Fibroblast of upper back skin (primary cell): ENCODE measurements around the gene LRRFIP2.
"Not testable (repeated sequence)": the region's sequence is repeated elsewhere in the genome, so short reads cannot be mapped to it uniquely, and the experiment has no call there.

Experiments
- DNase-seq: peaks from one replicate; pipeline ENCODE4 v3.0.0-alpha.2; 2013

Gene LRRFIP2, protein sequence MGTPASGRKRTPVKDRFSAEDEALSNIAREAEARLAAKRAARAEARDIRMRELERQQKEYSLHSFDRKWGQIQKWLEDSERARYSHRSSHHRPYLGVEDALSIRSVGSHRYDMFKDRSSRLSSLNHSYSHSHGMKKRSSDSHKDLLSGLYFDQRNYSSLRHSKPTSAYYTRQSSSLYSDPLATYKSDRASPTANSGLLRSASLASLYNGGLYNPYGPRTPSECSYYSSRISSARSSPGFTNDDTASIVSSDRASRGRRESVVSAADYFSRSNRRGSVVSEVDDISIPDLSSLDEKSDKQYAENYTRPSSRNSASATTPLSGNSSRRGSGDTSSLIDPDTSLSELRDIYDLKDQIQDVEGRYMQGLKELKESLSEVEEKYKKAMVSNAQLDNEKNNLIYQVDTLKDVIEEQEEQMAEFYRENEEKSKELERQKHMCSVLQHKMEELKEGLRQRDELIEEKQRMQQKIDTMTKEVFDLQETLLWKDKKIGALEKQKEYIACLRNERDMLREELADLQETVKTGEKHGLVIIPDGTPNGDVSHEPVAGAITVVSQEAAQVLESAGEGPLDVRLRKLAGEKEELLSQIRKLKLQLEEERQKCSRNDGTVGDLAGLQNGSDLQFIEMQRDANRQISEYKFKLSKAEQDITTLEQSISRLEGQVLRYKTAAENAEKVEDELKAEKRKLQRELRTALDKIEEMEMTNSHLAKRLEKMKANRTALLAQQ

GRCh38 chr3:37174532-37175126, at the start of gene LRRFIP2:
Gene LRRFIP2 (minus strand): TSS chr3:37174582. CDS start chr3:37148983, 25,599 bp downstream.
- DNase-seq = peak; percentile 83

DNA sequence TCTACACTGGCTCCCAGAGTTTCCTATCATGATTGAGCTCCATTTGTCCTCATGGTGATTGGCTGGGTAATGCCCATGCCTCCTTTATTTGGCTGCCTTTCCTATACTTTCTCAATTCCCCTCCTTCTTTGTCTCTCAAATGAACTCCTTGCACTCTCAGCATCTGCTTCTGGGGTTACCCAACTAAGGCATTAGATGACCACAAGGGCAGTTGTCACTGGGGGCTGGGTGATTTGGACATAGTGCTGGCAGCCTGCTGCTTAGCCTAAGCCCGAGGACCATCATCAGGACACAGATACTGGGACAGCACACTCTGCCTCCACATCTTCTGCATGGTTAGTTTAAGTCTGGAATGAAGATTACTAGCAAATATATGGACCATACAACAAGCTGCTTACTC, 49.2 kb upstream of the LRRFIP2 start:
- no peak for DNase-seq

DNA sequence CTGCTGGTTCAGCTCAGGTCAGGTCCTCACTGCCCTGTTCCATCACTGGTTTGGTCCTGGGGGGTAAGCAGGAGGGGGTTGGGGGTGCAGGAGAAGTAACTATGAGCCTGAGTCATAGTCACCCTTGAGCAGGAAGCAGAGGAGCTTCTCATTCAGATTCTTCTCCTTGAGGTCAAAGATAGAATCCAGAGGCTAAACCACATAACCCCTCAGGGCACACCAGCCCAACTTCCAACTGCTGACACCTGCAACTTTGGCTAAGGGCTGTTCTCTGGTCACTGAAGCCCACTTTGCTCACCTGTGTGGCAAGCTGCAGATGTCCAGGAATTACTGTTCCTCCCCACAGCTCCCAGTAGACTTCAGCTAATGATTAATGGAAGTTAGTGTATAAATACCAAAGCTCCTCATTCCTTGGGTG, 48.8 kb upstream of the LRRFIP2 start:
- peak; percentile 36 for DNase-seq

GRCh38 chr3:37222542-37222941, 48.2 kb upstream of the LRRFIP2 start:
- not testable (repeated sequence) for DNase-seq

- DNase-seq = peak; percentile 82
These were observed 47.0 kb upstream of the LRRFIP2 start for GRCh38 chr3:37221407-37221806.

- DNase-seq = no peak
These were observed 44.9 kb upstream of the LRRFIP2 start for GRCh38 chr3:37219266-37219665.

DNA sequence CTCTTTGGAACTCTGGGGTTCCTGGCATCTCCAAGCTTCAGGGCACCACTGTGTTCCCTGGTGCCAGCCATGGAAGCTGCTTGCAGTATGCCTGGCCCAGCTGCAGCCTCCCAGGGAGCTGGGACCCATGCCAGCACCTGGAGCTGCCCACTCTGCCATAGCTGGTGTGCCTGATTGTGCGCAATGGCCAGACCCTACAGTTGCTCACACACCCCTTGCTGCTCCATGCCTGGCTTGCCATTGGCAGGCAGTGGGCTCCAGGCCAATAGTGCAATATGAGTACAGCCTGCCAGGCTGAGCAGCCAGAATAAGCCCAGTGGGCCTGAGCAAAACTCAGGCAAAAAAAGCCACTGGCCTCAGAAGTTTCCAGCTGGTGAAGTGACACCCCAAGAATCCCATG, 43.8 kb upstream of the LRRFIP2 start:
- no peak for DNase-seq

DNA sequence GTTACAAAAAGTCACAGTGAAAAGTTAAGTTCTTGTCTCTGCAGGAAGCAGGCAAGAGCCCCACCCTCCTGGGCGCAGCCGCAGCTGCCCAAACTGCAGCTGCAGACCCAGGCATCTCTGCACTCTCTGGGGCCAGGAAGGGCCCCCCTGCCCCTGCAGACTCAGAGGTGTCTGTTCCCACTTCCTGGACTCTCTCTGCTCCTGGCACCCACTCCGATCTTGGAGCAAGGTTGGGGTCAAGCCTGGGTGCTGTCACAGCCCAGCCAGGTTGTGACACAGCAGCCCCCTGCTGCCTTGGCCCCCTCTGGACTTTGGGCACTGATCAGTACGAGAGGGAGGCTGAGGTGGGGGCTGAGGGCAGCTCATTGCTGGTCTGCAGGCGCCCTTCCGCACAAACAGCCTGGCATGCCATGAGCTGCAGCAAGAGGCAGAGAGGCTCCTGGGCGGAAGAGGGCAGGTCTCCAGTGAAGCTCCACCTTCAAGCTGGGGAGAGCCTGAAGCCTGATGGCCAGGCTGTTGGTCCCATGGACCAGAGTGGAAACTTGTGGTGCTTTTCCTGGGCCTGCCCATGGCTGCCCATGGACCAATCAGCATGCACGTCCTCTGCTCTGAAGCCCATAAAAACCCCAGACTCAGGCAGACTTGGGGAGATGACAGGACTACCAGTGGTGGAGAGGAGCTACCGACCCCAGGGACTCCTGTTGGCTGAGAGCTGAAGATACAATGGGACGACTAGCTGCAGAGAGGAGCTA, 42.9 kb upstream of the LRRFIP2 start:
- DNase-seq = no peak

GRCh38 chr3:37216597-37217097, 42.3 kb upstream of the LRRFIP2 start:
- DNase-seq = no peak

DNA sequence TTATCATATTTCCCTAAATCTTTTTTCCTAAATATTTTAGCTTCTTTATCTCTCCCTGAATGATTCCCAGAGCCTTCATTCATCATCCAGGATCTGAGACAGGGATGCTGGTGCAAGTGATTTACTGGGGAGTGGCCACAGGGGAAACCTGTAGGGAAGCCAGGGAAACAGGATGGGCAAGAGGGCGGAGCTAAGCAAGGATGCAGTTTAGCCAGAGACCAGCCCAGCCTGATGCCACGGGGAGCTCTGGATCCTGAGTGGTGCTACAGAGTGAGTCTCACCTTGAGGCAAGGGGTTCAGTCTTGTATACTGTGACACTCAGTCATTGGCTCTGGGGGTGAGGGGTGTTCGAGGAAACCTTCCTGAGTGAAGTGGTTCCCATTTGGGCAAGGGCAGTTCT, 39.7 kb upstream of the LRRFIP2 start:
- DNase-seq = no peak

GRCh38 chr3:37210230-37210629, 35.8 kb upstream of the LRRFIP2 start:
- no peak for DNase-seq

- not testable (repeated sequence) for DNase-seq
These were observed 34.2 kb upstream of the LRRFIP2 start for GRCh38 chr3:37208576-37208975.

DNA sequence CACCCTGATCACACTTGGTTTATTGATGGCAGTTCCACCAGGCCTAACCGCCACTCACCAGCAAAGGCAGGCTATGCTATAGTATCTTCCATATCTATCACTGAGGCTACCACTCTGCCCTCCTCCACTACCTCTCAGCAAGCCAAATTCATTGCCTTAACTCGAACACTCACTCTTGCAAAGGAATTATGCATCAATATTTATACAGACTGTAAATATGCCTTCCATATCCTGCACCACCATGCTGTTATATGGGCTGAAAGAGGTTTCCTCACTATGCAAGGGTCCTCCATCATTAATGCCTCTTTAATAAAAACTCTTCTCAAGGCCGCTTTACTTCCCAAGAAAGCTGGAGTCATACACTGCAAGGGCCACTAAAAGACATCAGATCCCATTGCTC, 33.6 kb upstream of the LRRFIP2 start:
- DNase-seq = not testable (repeated sequence)

DNA sequence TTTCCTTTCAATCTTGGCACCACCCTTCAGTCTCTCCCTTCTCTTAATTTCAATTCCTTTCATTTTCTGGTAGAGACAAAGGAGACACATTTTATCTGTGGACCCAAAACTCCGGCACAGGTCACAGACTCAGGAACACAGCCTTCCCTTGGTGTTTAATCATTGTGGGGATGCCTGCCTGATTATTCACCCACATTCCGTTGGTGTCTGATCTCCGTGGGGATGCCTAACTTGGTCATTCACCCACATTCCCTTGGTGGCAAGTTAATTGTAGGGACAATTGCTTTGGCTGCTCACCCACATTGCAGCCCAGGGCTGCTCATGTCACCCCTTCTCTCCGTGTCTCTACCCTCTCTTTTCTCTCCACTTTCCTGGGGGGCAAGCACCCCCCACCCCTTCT, 31.7 kb upstream of the LRRFIP2 start:
- peak; percentile 75 for DNase-seq

GRCh38 chr3:37204314-37204713, 29.9 kb upstream of the LRRFIP2 start:
- no peak for DNase-seq

- no peak for DNase-seq
These were observed 27.7 kb upstream of the LRRFIP2 start for GRCh38 chr3:37202035-37202434.

GRCh38 chr3:37200141-37200540, 25.8 kb upstream of the LRRFIP2 start:
- no peak for DNase-seq

- DNase-seq = peak; percentile 73
These were observed 24.6 kb upstream of the LRRFIP2 start for GRCh38 chr3:37198996-37199395.

DNA sequence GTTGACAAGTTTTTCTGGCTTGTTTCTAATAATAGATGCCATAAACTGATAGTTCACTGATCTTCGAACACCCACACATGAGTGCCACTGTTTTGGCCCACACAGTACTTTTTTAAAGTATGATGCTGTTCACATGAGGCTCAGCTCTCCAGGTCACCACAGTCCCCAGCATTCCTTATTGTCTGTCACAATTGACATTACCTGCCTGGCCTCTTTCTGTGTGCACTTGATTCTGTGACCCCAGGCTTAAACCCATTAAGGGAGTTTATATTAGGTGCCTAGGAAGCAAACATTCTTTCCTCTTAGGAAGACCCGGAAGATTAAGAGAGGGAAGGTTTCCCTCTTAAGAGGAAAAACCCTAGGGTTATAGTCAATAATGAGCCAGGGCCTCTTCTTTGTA, 24.2 kb upstream of the LRRFIP2 start:
- no peak for DNase-seq

DNA sequence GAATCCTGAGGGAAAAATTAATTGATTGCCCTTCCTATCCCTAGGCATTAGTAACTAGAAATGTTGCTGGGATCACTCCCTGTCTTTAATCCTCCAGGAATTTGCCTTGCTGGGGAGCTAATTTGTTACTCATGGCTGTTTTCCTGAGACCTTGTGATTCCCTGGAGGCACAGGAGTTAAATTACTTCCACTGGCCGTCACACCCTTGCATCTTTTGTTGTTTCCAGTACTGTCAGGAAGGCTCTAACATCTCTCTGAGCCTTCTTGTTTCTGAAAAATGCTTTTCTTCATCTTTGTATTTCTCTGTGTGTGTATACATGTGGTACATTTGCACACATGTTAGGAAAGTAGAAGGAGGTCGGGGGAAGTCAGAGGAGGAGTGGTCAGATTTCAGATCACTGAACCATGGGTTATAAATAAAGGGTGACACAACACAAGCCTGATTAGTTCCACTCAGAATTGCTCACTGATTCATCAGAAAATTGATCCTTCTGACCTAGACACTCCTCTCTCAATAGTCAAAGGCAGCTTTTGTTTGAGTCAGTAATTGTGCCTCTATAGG, 23.5 kb upstream of the LRRFIP2 start:
- peak; percentile 93 for DNase-seq

DNA sequence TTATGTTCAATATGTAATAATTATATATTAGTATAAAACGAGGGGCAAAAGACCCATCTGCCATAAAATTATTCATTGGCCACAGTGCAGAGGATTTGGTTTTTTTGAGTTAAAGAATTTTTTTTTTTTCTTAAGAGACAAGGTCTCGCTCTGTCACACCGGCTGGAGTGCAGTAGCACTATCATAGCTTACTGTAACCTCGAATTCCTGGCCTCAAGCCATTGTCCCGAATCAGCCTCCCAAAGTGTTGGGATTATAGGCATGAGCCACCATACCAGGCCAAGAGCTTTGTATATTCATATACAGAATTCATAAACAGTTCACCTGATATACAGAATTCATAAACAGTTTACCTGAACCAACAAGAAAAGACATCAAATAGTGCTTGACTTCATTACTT, 20.2 kb upstream of the LRRFIP2 start:
- DNase-seq = no peak

DNA sequence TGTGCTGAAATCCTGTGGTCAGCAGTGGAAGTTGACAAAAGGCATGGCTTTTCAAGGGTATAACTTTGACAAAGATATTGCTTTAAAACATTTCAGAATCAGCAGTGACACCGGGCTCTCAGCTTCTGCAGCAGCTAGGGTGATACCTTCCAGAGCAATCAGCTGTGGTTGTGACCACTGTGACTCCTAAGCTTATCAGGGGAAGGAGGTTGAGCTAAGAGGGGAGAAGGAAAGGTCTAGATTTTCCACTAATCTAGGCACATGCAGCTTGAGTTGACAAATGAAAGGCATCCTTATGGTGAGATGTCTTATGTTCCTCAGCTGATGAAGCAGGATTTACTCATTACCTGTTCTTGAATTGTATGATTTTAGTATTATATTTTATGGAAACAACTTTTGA, 16.3 kb upstream of the LRRFIP2 start:
- DNase-seq = no peak

DNA sequence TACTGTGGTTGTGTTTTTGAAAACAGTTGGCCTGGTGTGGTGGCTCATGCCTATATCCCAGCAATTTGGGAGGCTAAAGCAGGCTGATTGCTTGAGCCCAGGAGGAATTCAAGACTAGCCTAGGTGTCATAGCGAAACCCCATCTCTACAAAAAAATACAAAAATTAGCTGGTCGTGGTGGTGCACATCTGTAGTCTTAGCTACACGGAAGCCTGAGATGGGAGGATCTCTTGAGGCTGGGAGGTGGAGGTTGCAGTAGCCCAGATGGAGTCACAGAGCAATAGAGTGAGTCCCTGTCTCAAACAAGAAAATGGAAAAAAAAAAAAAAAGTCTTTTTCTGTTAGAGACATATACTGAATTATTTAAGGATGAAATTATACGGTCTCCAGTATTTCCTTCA, 14.7 kb upstream of the LRRFIP2 start:
- no peak for DNase-seq
